Mammary epithelial cell (primary cell): ENCODE results near the gene CHST9.

Experiments used
- CTCF ChIP-seq, 2 donors: IDR thresholded peaks in 1 of 2; conservative IDR thresholded peaks in 1 of 2; 2 replicates each; pipeline ENCODE4 v1.5.1; 2011 to 2012; ENCODE audit warnings: inconsistent platforms in 2 of 2, low read length in 2 of 2, mild to moderate bottlenecking in 2 of 2, control low read depth in 1 of 2, low read depth in 1 of 2; ENCODE audit not compliant: insufficient read depth in 1 of 2; ENCODE audit errors: extremely low read depth in 1 of 2
- EZH2 ChIP-seq: IDR thresholded peaks from 2 replicates; pipeline ENCODE4 v1.6.1; 2012; ENCODE audit warnings: low read length, inconsistent platforms, borderline replicate concordance

DNA sequence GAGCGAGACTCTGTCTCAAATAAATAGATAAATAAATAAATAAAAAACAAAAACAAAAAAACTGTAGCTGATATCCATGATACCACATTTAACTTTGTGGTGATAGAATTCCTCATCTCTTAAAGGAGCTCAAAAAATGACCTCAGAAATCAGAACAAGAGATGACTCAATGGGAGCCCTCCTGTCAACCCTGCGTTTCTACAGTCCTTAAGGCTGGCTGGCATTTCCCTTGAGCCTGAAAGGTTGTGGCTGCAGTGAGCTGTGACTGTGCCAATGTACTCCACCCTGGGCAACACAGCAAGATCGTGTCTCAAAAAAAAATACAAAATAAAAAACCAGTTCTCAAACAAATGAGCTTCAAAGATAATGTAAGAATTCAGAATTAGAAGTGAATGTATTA lies 40.4 kb downstream of the CHST9 start:
- TF ChIP-seq CTCF (conservative IDR thresholded peaks at IDR 0.05 in 1 of 2, IDR thresholded peaks at IDR 0.05 in 1 of 2; ENCODE audit: extremely low read depth in 1 of 2, insufficient read depth in 1 of 2, low read depth in 1 of 2, low read length in 2 of 2) (no peak), EZH2 (no peak)
